Aorta (tissue), 5 donors: ENCODE measurements around the gene BTN2A1. TPM values are rescaled to one million over a fixed set of nuclear protein-coding genes. Genes with fewer than 3 reads are reported as not detected.
A peak's percentile ranks its signal among the peaks of the same experiment; 100 is the strongest.
"Not testable (repeated sequence)": the region's sequence is repeated elsewhere in the genome, so short reads cannot be mapped to it uniquely, and the experiment has no call there.

Experiments
- ATAC-seq: fragments of 200-7000 bp; cut with Tn5 transposase; one replicate; pipeline ENCODE4 v1.9.1; 2022; ENCODE audit warnings: moderate library complexity; ENCODE audit not compliant: low FRiP score
- DNase-seq, 2 donors: peaks; one replicate each; pipeline ENCODE4 v3.0.0-alpha.2; 2020
- H3K27ac ChIP-seq, 2 donors: one replicate each; pipeline ENCODE4 v1.5.1; 2013; ENCODE audit warnings: low read length in 2 of 2, mild to moderate bottlenecking in 2 of 2, moderate library complexity in 2 of 2, control low read depth in 1 of 2, inconsistent platforms in 1 of 2, low read depth in 1 of 2
- H3K27me3 ChIP-seq, 2 donors: one replicate each; pipeline ENCODE4 v1.6.1; 2013; ENCODE audit warnings: control low read depth in 1 of 2, low read length in 1 of 2, mild to moderate bottlenecking in 1 of 2, moderate library complexity in 1 of 2; ENCODE audit not compliant: insufficient read depth in 2 of 2, control insufficient read depth in 1 of 2
- H3K36me3 ChIP-seq, 2 donors: one replicate each; pipeline ENCODE4 v1.6.1; 2013; ENCODE audit warnings: control low read depth in 1 of 2, low read length in 1 of 2, mild to moderate bottlenecking in 1 of 2; ENCODE audit not compliant: insufficient read depth in 2 of 2, control insufficient read depth in 1 of 2
- H3K4me1 ChIP-seq, 2 donors: one replicate each; pipeline ENCODE4 v1.6.1; 2013; ENCODE audit warnings: low read length in 2 of 2, control low read depth in 1 of 2, mild to moderate bottlenecking in 1 of 2, moderate library complexity in 1 of 2; ENCODE audit not compliant: insufficient read depth in 2 of 2, control insufficient read depth in 1 of 2
- H3K4me3 ChIP-seq, 2 donors: one replicate each; pipeline ENCODE4 v1.5.1; 2013; ENCODE audit warnings: low read length in 2 of 2, control low read depth in 1 of 2, mild to moderate bottlenecking in 1 of 2
- H3K9me3 ChIP-seq: one replicate; pipeline ENCODE4 v1.6.1; 2013; ENCODE audit warnings: mild to moderate bottlenecking, low read length; ENCODE audit not compliant: control insufficient read depth
- WGBS, 2 donors: extraction: QIAGEN DNeasy Blood & Tissue Kit; methylation state at CpG; one replicate each; pipeline ENCODE4 v1.1.7; 2013; 5-methylcytosine and 5-hydroxymethylcytosine counted together
- intact Hi-C, 2 donors: fragments of 100-400 bp; cut with DNase I; formaldehyde crosslinking; loops; one replicate each; pipeline versions ENCODE4 v1.14.2 to v1.15.0; 2022
- polyA plus RNA-seq, 2 donors: library from polyadenylated mRNA; stranded (reverse); fragments of 200-250 nt; gene quantifications; one replicate each; pipeline ENCODE4 v1.2.3, GENCODE V29; 2013
- total RNA-seq, 2 donors: library from RNA; stranded (reverse); fragmentation: NEBNext Ultra II Directional; extraction: Animal tissue kit (Norgen Biotek cat#: 25700); gene quantifications; one replicate each; pipeline ENCODE4 v1.2.1, GENCODE V29; 2021
- donor health status: healthy with polysubstance abuse.
- donor health status: Bipolar disorder and iron deficiency.
- donor health status: DM: no; HTN: no; CAD: no.
- donor health status: DM: no; HTN: no; CAD: no.
- donor health status: DM: yes; HTN: yes; CAD: no.

BTN2A1 gene
- total and polyA plus RNA-seq, 4 donors = 14.1 to 41.6 (median 39.0) TPM

GRCh38 chr6:26415791-26416190, 42.0 kb upstream of the BTN2A1 start:
- no peak overlapping the region for H3K27ac ChIP-seq

DNA sequence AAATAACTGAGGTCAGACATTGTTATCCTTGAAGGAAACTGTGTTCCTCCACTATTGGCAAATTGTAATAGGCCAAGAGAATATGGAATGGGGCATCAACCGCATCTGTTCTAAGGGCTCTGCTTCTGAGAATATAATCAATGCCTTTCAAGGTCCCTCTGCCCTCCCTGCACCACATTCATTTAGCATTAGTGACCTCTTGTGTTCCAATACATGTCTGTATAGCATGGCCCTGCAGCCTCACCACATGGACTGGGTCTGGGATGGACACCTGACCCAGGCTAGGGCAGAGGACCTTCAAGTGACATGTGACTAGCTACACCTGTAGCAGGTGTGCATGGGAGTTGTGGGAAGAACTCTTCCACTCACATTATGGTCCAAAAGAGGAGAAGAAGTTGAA, 41.5 kb upstream of the BTN2A1 start:
- no peaks in the 10 kb centered on the region for H3K9me3 ChIP-seq
- DNase-seq (no peak), ATAC-seq (no peak)
- no peak overlapping the region for H3K4me3 ChIP-seq
- H3K36me3 ChIP-seq = no peaks in the 10 kb centered on the region
- 63 to 97% methylated on average over 1 of the region's 1 CpG for WGBS, 2 donors
- H3K27me3 ChIP-seq = no peaks in the 10 kb centered on the region
- no peaks in the 10 kb centered on the region for H3K4me1 ChIP-seq
- intact Hi-C loops = loop anchor here in 1 of 2 donors (5.0 kb wide), 1 partner anchor 36 kb away; no protein-coding TSS in a partner anchor
- no peak overlapping the region for H3K27ac ChIP-seq

More at GRCh38 chr6:26415791-26416190, 42.0 kb upstream of the BTN2A1 start:
- Histone ChIP-seq H3K4me3 (no peak overlapping the region), H3K36me3 (peaks cover 0 to 3% of the 10 kb centered on the region in 2 donors), H3K4me1 (no peaks in the 10 kb centered on the region), H3K9me3 (no peaks in the 10 kb centered on the region), H3K27me3 (no peaks in the 10 kb centered on the region)
- 74 to 94% methylated on average over 2 of the region's 2 CpGs for WGBS, 2 donors
- ATAC-seq (no peak), DNase-seq (no peak)
- intact Hi-C loops = loop anchor here in 1 of 2 donors (5.0 kb wide), 1 partner anchor 37 kb away; no protein-coding TSS in a partner anchor

DNA sequence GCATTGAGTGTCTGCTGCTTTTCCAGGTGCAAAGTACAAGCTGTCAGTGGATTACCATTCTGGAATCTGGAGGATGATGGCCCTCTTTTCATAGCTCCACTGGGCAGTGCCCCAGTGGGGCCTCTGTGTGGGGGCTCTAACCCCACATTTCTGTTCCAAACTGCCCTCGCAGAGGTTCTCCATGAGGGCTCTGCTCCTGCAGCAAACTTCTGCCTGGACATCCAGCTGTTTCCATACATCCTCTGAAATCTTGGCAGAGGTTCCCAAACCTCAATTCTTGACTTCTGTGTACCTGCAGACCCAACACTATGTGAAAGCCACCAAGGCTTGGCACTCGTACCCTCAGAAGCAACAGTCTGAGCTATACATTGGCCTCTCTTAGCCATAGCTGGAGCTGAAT, 39.7 kb upstream of the BTN2A1 start:
- H3K4me3 ChIP-seq, H3K27me3 ChIP-seq, DNase-seq, H3K36me3 ChIP-seq, H3K9me3 ChIP-seq, ATAC-seq, H3K4me1 ChIP-seq, H3K27ac ChIP-seq: not testable (repeated sequence)
- intact Hi-C loops = loop anchor here in 1 of 2 donors (5.0 kb wide), 1 partner anchor 34 kb away; no protein-coding TSS in a partner anchor
- WGBS, 2 donors = 98 to 100% methylated on average over 2 of the region's 2 CpGs

DNA sequence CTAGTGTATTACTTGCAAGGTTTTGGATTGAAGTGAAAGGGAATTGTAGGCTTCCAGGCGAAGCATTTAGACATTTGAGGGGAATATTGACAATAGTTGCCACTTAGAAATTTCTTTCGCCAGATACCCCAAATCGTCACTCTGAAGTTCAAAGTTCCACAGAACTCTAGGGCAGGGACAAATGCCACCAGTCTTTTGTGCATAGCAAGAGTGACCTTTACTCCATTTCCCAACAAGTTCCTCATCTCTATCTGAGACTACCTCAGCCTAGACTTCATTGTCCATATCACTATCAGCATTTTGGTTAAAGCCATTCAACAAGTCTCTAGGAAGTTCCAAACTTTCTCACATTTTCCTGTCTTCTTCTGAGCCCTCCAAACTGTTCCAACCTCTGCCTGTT, 39.0 kb upstream of the BTN2A1 start:
- H3K4me3 ChIP-seq, H3K36me3 ChIP-seq, H3K4me1 ChIP-seq, ATAC-seq, DNase-seq, H3K9me3 ChIP-seq, H3K27ac ChIP-seq, H3K27me3 ChIP-seq: not testable (repeated sequence)
- 98% methylated on average over 3 of the region's 3 CpGs for WGBS, 2 donors
- intact Hi-C loops = loop anchor here in 1 of 2 donors (5.0 kb wide), 1 partner anchor 34 kb away; no protein-coding TSS in a partner anchor

- intact Hi-C loops = no loop called here
- ATAC-seq = peak; percentile 53
- Histone ChIP-seq H3K36me3 (no peaks in the 10 kb centered on the region), H3K4me1 (no peaks in the 10 kb centered on the region), H3K9me3 (no peaks in the 10 kb centered on the region), H3K4me3 (no peak overlapping the region), H3K27ac (peak overlapping the region in 1 of 2 donors; percentile 96), H3K27me3 (no peaks in the 10 kb centered on the region)
- WGBS, 2 donors = 2 to 16% methylated on average over 4 of the region's 4 CpGs
- no peak for DNase-seq
These were observed 37.0 kb upstream of the BTN2A1 start for GRCh38 chr6:26420688-26421171.

DNA sequence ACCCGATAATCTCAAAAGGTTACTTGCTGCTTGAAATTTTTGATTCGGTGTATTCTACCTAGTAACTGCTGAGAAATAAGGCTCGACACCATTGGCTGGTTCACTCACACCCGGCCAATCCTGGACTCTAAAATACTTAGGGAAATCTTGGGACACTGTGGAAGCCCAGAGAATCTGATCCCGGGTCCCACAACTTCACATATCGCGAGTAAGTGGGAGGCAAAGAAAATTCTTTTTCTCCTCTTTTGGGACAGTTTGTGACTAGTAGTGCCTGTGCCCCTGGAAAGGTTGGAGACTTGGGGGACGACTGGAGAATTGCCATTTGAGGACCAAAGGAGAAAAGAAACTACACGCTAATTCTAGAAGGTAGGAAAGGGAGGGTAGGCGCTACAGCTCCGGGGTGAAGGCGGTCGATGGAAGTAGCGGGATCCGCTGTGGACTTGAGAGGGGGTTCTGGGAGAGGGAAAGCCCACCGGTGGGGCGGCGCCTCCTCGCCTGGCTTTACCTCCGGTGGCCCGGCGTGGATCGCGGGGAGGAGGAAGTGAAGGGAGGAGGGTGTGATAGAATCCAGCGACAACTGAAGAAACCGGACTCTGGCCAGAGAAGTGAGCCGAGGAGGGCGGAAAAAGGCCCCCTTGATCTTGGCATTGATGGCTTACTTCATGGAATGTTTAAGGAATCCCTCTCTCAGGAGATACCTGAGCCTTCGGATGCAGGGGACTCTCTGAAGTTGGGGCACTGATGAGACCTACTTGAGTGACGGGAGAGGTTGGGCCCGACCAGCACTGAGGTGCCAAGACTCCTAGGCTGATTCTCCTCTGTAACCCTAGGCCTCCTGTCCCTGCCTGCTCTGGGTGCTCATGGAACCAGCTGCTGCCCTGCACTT, 36.3 kb upstream of the BTN2A1 start:
- DNase-seq (peak; percentile 78 to 80), ATAC-seq (peak; percentile 97)
- no peaks in the 10 kb centered on the region for H3K9me3 ChIP-seq
- WGBS, 2 donors = 0% methylated on average over 31 of the region's 31 CpGs
- no peaks in the 10 kb centered on the region for H3K4me1 ChIP-seq
- H3K4me3 ChIP-seq = peak overlapping the region; percentile 36 to 92
- H3K27me3 ChIP-seq = no peaks in the 10 kb centered on the region
- no peaks in the 10 kb centered on the region for H3K36me3 ChIP-seq
- intact Hi-C loops = no loop called here
- H3K27ac ChIP-seq = peak overlapping the region in 1 of 2 donors; percentile 90

DNA sequence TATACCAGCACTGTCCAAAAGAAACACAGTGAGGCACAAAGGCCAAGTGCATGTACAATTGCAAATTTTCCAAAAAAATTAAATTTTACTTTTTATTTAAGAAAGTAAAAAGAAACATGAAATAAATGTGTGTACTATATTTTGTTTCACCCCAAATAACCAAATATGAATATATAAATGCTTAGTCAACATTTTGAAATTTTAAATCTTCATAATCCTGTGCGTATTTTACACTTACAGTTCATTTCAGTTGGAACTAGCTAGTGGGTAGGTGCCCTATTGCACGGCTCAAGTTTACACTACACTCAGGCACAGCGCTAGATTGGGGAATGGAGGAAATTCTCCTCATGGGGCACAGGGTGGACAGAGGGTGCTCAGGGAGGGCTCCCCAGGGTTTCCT, 35.4 kb upstream of the BTN2A1 start:
- no peak overlapping the region for H3K4me3 ChIP-seq
- intact Hi-C loops = no loop called here
- no peak overlapping the region for H3K27ac ChIP-seq
- no peaks in the 10 kb centered on the region for H3K4me1 ChIP-seq
- DNase-seq (no peak), ATAC-seq (no peak)
- H3K9me3 ChIP-seq = no peaks in the 10 kb centered on the region
- WGBS, 2 donors = 61 to 69% methylated on average over 3 of the region's 3 CpGs
- H3K36me3 ChIP-seq = no peaks in the 10 kb centered on the region
- H3K27me3 ChIP-seq = no peaks in the 10 kb centered on the region

GRCh38 chr6:26426691-26427450, 30.9 kb upstream of the BTN2A1 start:
- WGBS, 2 donors = 97% methylated on average over 5 of the region's 5 CpGs
- intact Hi-C loops = no loop called here
- no peaks in the 10 kb centered on the region for H3K9me3 ChIP-seq
- no peaks in the 10 kb centered on the region for H3K36me3 ChIP-seq
- DNase-seq (no peak), ATAC-seq (no peak)
- no peaks in the 10 kb centered on the region for H3K4me1 ChIP-seq
- H3K27ac ChIP-seq = no peak overlapping the region
- H3K27me3 ChIP-seq = no peaks in the 10 kb centered on the region
- H3K4me3 ChIP-seq = no peak overlapping the region
